ENCODE results near the gene CBX6. TPM values are rescaled to one million over a fixed set of nuclear protein-coding genes. Genes with fewer than 3 reads are reported as not detected.

Gene CBX6
- total RNA-seq, result 43.9 TPM

DNA sequence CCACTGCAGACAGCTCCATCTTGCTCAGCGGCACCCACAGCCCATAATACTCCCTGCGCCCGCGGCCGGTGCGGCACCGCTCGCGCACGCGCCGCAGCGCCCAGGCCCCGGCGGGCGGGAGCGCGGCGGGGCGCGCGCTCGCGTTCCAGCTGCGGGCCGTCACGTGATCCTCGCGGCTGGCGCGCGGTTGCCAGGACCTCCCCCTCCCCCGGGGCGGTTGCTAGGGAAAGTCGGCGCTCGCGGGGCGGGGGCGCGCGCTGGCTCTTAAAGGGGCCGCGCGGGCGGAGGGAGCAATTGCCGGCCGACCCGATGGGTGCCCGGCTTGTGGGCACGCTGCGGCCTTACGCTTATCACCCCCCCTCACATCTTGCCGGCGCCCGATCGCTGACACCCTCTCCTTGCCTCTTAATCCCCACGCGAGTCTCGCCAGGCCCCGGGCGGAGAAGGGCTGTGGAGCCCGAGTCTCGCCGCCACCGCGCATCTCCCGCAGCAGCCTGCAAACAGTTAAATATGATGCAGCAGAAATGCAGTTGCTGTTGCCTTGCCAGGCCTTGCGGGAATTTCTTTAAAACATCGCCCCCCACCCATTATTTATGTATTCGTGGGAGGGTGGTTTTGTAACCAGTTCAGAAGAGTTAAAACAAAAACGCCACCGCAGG is at the start of gene CBX6:
Gene CBX6, minus strand, starts transcription at position 45 of the 659 bp plus-strand sequence. Its CDS starts 26 bp downstream, at position 19.

DNA sequence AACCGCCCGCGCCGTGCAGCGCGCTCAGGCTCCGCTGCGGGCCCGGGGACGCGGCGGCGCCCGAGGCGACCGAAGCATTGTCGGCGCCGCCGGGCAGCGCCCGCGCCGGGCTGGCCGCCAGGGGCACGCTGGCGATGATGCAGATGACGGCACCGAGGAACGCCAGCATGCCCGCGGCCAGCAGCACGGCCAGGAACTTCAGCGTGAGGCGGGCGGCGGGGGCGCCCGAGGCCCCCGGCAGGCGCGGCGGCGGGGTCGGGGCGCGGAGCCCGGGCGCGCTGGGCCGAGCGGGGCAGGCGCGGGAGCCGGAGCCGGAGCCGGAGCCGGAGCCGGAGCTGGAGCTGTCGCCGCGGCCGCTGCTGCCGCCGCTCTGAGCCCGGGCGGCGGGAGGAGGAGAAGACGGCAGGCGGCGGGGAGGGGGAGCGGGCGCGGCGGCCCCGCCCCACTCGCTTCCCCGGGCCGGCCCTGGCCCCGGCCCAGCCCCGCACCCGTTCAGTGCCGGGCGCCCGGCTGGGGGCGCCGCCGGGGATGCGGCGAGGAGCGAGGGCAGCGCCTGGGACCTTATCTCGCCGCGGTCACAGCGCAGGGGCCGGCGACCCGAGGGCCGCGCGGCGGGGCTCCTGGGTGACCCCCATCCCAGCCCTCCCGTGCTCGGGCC is 28.2 kb downstream of the CBX6 start, which contains the start of gene NPTXR:
Gene NPTXR, minus strand, starts transcription at position 372 of the 658 bp plus-strand sequence.

Other genes starting within 250 kb of the CBX6 start
- gene FAM227A, start 215.8 kb downstream of the CBX6 start, total RNA-seq, result 23.3 TPM
- gene CBY1, start 215.6 kb downstream of the CBX6 start, total RNA-seq, result 23.1 TPM
- 40.1 TPM for gene TOMM22, start 190.3 kb downstream of the CBX6 start, total RNA-seq
- gene JOSD1, start 171.3 kb downstream of the CBX6 start, total RNA-seq, result 42.9 TPM
- 79.7 TPM for gene GTPBP1, start 166.3 kb downstream of the CBX6 start, total RNA-seq
- gene SUN2, start 116.2 kb downstream of the CBX6 start, total RNA-seq, result 118 TPM
- 25.4 TPM for gene DNAL4, start 78.1 kb downstream of the CBX6 start, total RNA-seq
- gene NPTXR, start 28.2 kb downstream of the CBX6 start, total RNA-seq, result 17.3 TPM
- gene APOBEC3A, start 85.4 kb upstream of the CBX6 start, total RNA-seq, result 5.4 TPM
- gene APOBEC3B, start 110.1 kb upstream of the CBX6 start, total RNA-seq, result 1.8 TPM
- 4.5 TPM for gene APOBEC3C, start 142.0 kb upstream of the CBX6 start, total RNA-seq
- 0.49 TPM for gene APOBEC3D, start 148.9 kb upstream of the CBX6 start, total RNA-seq
- gene APOBEC3F, start 168.6 kb upstream of the CBX6 start, total RNA-seq, result 2.4 TPM
- 6.5 TPM for gene APOBEC3G, start 205.1 kb upstream of the CBX6 start, total RNA-seq
- gene APOBEC3H, start 225.0 kb upstream of the CBX6 start, total RNA-seq, result not detected

All from camera-type eye (tissue), 1 donor.